SU-DHL-6 (cell line): ENCODE results near the gene ACE.

Experiments used
- H2AFZ ChIP-seq: fragments of 200-600 bp; sonication (generic); 2 replicates; pipeline ENCODE4 v1.6.1; 2014; ENCODE audit warnings: low read depth, mild to moderate bottlenecking, moderate library complexity, mixed read lengths, antibody characterized with exemption, low read length; ENCODE audit not compliant: severe bottlenecking
- H3F3A ChIP-seq: fragments of 200-600 bp; shearing (Covaris generic); 2 replicates; pipeline ENCODE4 v1.6.0; 2016; ENCODE audit warnings: antibody characterized with exemption, mild to moderate bottlenecking; ENCODE audit not compliant: insufficient read depth
- H3K27ac ChIP-seq: fragments of 200-600 bp; sonication (generic); 2 replicates; pipeline ENCODE4 v1.5.1; 2016; ENCODE audit warnings: low read depth, mild to moderate bottlenecking, low read length, moderate library complexity, mixed read lengths
- H3K27me3 ChIP-seq: fragments of 200-600 bp; sonication (generic), shearing (Covaris generic); 2 replicates; pipeline ENCODE4 v1.6.0; 2014; ENCODE audit warnings: mild to moderate bottlenecking, low read length
- H3K36me3 ChIP-seq: fragments of 200-600 bp; sonication (generic); 2 replicates; pipeline ENCODE4 v1.6.1; 2014; ENCODE audit warnings: mild to moderate bottlenecking, low read length, mixed read lengths
- H3K4me2 ChIP-seq: fragments of 300-600, 200-600 bp; shearing (Covaris generic), sonication (generic); 2 replicates; pipeline ENCODE4 v1.6.0; 2014; ENCODE audit warnings: low read length, low read depth, mild to moderate bottlenecking; ENCODE audit not compliant: poor library complexity, severe bottlenecking
- H3K4me3 ChIP-seq: fragments of 200-600 bp; sonication (generic); 2 replicates; pipeline ENCODE4 v1.5.1; 2014; ENCODE audit warnings: antibody characterized with exemption, low read length, mild to moderate bottlenecking, mixed read lengths; ENCODE audit not compliant: insufficient read depth, poor library complexity, severe bottlenecking
- H3K79me2 ChIP-seq: fragments of 200-600 bp; sonication (generic); 2 replicates; pipeline ENCODE4 v1.6.1; 2014; ENCODE audit warnings: mild to moderate bottlenecking, low read length, moderate library complexity; ENCODE audit not compliant: insufficient read depth
- H3K9ac ChIP-seq: fragments of 200-600 bp; sonication (generic); 2 replicates; pipeline ENCODE4 v1.7.0; 2014; ENCODE audit warnings: mild to moderate bottlenecking, low read length
- H3K9me2 ChIP-seq: fragments of 200-600 bp; sonication (generic); replicated peaks from 2 replicates; pipeline ENCODE4 v1.6.1; 2014; ENCODE audit warnings: low read length; ENCODE audit not compliant: insufficient read depth
- H3K9me3 ChIP-seq: fragments of 200-600 bp; sonication (generic); 2 replicates; pipeline ENCODE4 v1.6.1; 2014; ENCODE audit warnings: low read length, mixed read lengths; ENCODE audit not compliant: insufficient read depth
- H4K20me1 ChIP-seq: fragments of 200-600 bp; sonication (generic); 2 replicates; pipeline ENCODE4 v1.6.1; 2014; ENCODE audit warnings: low read depth, mild to moderate bottlenecking, antibody characterized with exemption, low read length, moderate library complexity, mixed read lengths
- CTCF ChIP-seq: fragments of 200-600 bp; sonication (generic); IDR thresholded peaks from one replicate; pipeline ENCODE4 v1.5.1; 2017; ENCODE audit warnings: antibody characterized with exemption, mild to moderate bottlenecking, low read length, moderate library complexity; ENCODE audit not compliant: insufficient read depth, poor library complexity, severe bottlenecking
- EZH2phosphoT487 ChIP-seq: fragments of 200-600 bp; sonication (generic), shearing (Covaris generic); conservative IDR thresholded peaks from 2 replicates; pipeline ENCODE4 v1.6.1; 2018; ENCODE audit warnings: mild to moderate bottlenecking, antibody characterized with exemption, low read length, moderate library complexity, mixed read lengths

ACE gene

GRCh38 chr17:63533433-63534077 is 56.7 kb downstream of the ACE start:
- no peaks in the 10 kb centered on the region for H3K79me2 ChIP-seq
- TF ChIP-seq CTCF (no peak), EZH2phosphoT487 (no peak)
- no peak overlapping the region for H3K9ac ChIP-seq
- no peaks in the 10 kb centered on the region for H3K9me3 ChIP-seq
- no peak overlapping the region for H3K4me3 ChIP-seq
- no peaks in the 10 kb centered on the region for H3K27me3 ChIP-seq
- no peak overlapping the region for H2AFZ ChIP-seq
- H3K4me2 ChIP-seq = no peak overlapping the region
- H3K36me3 ChIP-seq = no peaks in the 10 kb centered on the region
- no peaks in the 10 kb centered on the region for H3K9me2 ChIP-seq
- no peak overlapping the region for H3K27ac ChIP-seq
- no peaks in the 10 kb centered on the region for H4K20me1 ChIP-seq
- no peaks in the 10 kb centered on the region for H3F3A ChIP-seq

- no peaks in the 10 kb centered on the region for H3K9me2 ChIP-seq
- no peak overlapping the region for H3K4me2 ChIP-seq
- H3K9ac ChIP-seq = no peak overlapping the region
- H3K9me3 ChIP-seq = no peaks in the 10 kb centered on the region
- TF ChIP-seq EZH2phosphoT487 (no peak), CTCF (no peak)
- H3K27me3 ChIP-seq = no peaks in the 10 kb centered on the region
- H3K36me3 ChIP-seq = no peaks in the 10 kb centered on the region
- no peak overlapping the region for H3K4me3 ChIP-seq
- no peak overlapping the region for H3K27ac ChIP-seq
- H4K20me1 ChIP-seq = no peaks in the 10 kb centered on the region
- H3K79me2 ChIP-seq = no peaks in the 10 kb centered on the region
- no peak overlapping the region for H2AFZ ChIP-seq
- no peaks in the 10 kb centered on the region for H3F3A ChIP-seq
Measured at GRCh38 chr17:63534078-63534570, 57.3 kb downstream of the ACE start.

- Histone ChIP-seq H3K79me2 (no peaks in the 10 kb centered on the region), H3K27me3 (no peaks in the 10 kb centered on the region), H3F3A (no peaks in the 10 kb centered on the region), H3K9me2 (no peaks in the 10 kb centered on the region), H3K9me3 (no peaks in the 10 kb centered on the region), H3K4me2 (no peak overlapping the region), H3K4me3 (no peak overlapping the region), H3K27ac (no peak overlapping the region), H2AFZ (no peak overlapping the region), H4K20me1 (no peaks in the 10 kb centered on the region), H3K9ac (no peak overlapping the region), H3K36me3 (no peaks in the 10 kb centered on the region)
- TF ChIP-seq EZH2phosphoT487 (no peak), CTCF (no peak)
Measured at GRCh38 chr17:63534816-63535455, 58.1 kb downstream of the ACE start.
